Keratinocyte (primary cell): Measurements from ENCODE around the gene HLA-DPB1.

Source experiments
- EZH2 ChIP-seq: IDR thresholded peaks from one replicate; pipeline ENCODE4 v1.6.1; 2012; ENCODE audit warnings: inconsistent platforms, mild to moderate bottlenecking, low read length, moderate library complexity
- TF ChIP-seq, protein P1 (sequence below), 3 experiments: IDR thresholded peaks in 1 of 3; conservative IDR thresholded peaks in 1 of 3; optimal IDR thresholded peaks in 1 of 3; 2 replicates in 2 of 3; 3 replicates in 1 of 3; pipeline versions ENCODE3 to v1.5.1; 2011; ENCODE audit warnings: low read length in 3 of 3, mild to moderate bottlenecking in 3 of 3, moderate library complexity in 2 of 3, control low read depth in 1 of 3, inconsistent platforms in 1 of 3; ENCODE audit not compliant: insufficient read depth in 2 of 3; ENCODE audit errors: extremely low read depth in 1 of 3

GRCh38 chr6:33080127-33081089 lies 4.6 kb downstream of the HLA-DPB1 start:
- TF ChIP-seq, protein P1, sequence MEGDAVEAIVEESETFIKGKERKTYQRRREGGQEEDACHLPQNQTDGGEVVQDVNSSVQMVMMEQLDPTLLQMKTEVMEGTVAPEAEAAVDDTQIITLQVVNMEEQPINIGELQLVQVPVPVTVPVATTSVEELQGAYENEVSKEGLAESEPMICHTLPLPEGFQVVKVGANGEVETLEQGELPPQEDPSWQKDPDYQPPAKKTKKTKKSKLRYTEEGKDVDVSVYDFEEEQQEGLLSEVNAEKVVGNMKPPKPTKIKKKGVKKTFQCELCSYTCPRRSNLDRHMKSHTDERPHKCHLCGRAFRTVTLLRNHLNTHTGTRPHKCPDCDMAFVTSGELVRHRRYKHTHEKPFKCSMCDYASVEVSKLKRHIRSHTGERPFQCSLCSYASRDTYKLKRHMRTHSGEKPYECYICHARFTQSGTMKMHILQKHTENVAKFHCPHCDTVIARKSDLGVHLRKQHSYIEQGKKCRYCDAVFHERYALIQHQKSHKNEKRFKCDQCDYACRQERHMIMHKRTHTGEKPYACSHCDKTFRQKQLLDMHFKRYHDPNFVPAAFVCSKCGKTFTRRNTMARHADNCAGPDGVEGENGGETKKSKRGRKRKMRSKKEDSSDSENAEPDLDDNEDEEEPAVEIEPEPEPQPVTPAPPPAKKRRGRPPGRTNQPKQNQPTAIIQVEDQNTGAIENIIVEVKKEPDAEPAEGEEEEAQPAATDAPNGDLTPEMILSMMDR (optimal IDR thresholded peaks at IDR 0.05 in 1 of 3, IDR thresholded peaks at IDR 0.05 in 1 of 3, conservative IDR thresholded peaks at IDR 0.05 in 1 of 3; ENCODE audit: extremely low read depth in 1 of 3, insufficient read depth in 2 of 3, low read length in 3 of 3), result no peak
- no peak for TF ChIP-seq EZH2
